Omental fat pad (tissue), 4 donors: Measurements from ENCODE around the gene TRIM28. TPM values are rescaled to one million over a fixed set of nuclear protein-coding genes. Genes with fewer than 3 reads are reported as not detected.

Source experiments
- ATAC-seq: fragments of 150-250 bp; one replicate; pipeline ENCODE4 v1.9.1; 2016; ENCODE audit warnings: mild to moderate bottlenecking, moderate library complexity; ENCODE audit not compliant: low FRiP score
- DNase-seq: peaks from one replicate; pipeline ENCODE4 v3.0.0-alpha.2; 2019; ENCODE audit warnings: low spot score
- total RNA-seq, 4 donors: library from RNA; depleted of rRNA; stranded (reverse); fragments of >200 nt; gene quantifications; one replicate each; pipeline ENCODE4 v1.1.0, GENCODE V29; 2016
- TF ChIP-seq, protein P1 (sequence below), 3 donors: fragments of 450-650 bp; IDR thresholded peaks; one replicate each; pipeline ENCODE4 v1.5.1; 2016 to 2017; ENCODE audit warnings: antibody characterized with exemption in 3 of 3, mild to moderate bottlenecking in 3 of 3, moderate library complexity in 2 of 3

The TRIM28 gene
- total RNA-seq, 4 donors from 2014 or later, result 151 to 238 (median 166) TPM

DNA sequence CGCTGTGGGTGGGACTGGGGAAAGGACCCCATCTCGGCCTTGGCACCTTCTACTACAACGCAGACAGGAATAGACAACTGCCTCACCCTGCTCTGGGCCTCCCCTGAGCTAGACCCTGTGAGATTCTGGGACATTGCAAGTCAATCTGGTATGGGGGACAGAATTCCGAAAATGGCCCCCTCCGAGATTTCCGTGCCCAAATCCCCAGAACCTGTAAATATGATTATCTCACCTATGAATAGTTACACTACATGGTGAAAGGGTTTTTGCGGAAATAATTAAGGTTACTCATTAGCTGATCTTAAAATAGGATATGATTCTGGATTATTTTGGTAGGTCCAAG lies 23.6 kb upstream of the TRIM28 start:
- ATAC-seq (no peak), DNase-seq (no peak)
- TF ChIP-seq, protein P1, sequence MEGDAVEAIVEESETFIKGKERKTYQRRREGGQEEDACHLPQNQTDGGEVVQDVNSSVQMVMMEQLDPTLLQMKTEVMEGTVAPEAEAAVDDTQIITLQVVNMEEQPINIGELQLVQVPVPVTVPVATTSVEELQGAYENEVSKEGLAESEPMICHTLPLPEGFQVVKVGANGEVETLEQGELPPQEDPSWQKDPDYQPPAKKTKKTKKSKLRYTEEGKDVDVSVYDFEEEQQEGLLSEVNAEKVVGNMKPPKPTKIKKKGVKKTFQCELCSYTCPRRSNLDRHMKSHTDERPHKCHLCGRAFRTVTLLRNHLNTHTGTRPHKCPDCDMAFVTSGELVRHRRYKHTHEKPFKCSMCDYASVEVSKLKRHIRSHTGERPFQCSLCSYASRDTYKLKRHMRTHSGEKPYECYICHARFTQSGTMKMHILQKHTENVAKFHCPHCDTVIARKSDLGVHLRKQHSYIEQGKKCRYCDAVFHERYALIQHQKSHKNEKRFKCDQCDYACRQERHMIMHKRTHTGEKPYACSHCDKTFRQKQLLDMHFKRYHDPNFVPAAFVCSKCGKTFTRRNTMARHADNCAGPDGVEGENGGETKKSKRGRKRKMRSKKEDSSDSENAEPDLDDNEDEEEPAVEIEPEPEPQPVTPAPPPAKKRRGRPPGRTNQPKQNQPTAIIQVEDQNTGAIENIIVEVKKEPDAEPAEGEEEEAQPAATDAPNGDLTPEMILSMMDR (IDR thresholded peaks at IDR 0.05), result no peak

DNA sequence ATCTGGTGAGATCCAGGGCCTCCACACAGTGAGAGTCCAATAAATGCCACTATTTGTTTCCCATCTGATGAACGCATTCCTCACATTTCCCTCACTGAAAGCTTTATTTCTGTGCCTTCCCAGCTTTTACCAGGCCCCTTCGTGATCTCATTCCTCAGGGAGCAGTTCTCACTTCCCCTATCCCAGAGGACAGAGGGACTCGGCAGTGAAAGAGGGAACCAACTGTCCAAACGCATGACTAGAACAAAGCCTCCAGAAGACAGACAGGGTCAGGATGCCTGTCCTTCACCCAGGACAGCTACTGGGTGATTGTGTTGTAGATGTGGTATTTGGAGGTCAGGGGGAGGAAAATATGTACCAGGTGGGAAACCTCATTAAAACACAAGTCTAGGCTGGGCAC lies 22.2 kb upstream of the TRIM28 start:
- TF ChIP-seq, protein P1 (IDR thresholded peaks at IDR 0.05), result no peak
- ATAC-seq (no peak), DNase-seq (no peak)

DNA sequence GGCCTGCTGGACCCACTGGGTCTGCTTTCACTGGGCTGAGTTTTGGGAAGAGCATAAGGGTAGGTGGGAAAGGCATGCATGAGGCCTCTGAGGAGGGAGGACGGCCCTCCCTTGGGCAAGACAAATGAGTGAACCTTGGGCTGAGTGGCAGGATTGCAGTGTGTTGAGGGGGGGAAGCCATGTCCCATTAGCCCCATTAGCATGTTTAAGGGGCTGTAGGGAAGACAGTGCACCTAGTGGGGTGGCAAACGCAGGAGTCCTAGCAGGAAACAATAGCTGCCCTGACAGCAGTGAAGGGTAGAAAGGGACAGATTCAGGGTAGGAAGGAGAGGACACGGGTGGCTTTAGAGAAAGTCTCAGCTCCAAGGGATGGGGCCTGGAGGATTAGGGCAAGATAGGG lies 21.2 kb upstream of the TRIM28 start:
- TF ChIP-seq, protein P1 (IDR thresholded peaks at IDR 0.05), result no peak
- ATAC-seq, result no peak
- DNase-seq, result no peak

- DNase-seq (no peak), ATAC-seq (no peak)
- TF ChIP-seq, protein P1 (IDR thresholded peaks at IDR 0.05), result no peak
These were observed 14.5 kb upstream of the TRIM28 start for GRCh38 chr19:58529405-58529804.

GRCh38 chr19:58531034-58531840 lies 12.6 kb upstream of the TRIM28 start:
- no peak for ATAC-seq
- TF ChIP-seq, protein P1 (IDR thresholded peaks at IDR 0.05), result no peak
- DNase-seq, result no peak

DNA sequence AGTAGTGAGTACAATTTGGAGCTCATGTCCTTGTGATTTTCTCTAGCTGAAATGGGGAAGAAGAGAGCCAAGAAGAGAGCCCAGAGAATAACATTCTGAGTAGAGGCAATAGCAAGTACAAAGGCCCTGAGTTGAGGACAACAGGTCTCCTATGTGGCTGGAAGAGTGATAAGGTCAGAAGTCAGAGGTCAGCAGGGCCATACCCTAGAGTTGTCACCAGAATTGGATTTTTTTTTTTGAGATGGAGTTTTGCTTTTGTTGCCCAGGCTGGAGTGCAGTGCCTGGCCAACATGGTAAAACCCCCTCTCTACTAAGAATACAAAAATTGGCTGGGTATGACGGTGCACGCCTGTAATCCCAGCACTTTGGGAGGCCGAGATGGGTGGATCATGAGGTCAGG lies 8.0 kb upstream of the TRIM28 start:
- ATAC-seq, result no peak
- TF ChIP-seq, protein P1 (IDR thresholded peaks at IDR 0.05), result no peak
- DNase-seq, result no peak
